B cell (primary cell): ENCODE measurements around the gene HABP2.

Source experiments
- EZH2 ChIP-seq: IDR thresholded peaks from 2 replicates; pipeline ENCODE4 v1.6.1; 2012; ENCODE audit warnings: borderline replicate concordance, low read depth, mild to moderate bottlenecking, moderate library complexity, low read length; ENCODE audit not compliant: insufficient read depth, poor library complexity, severe bottlenecking
- TF ChIP-seq, protein P1 (sequence below): fragments of 200-600 bp; IDR thresholded peaks from one replicate; pipeline ENCODE4 v1.8.0; 2022; ENCODE audit warnings: antibody characterized with exemption, mild to moderate bottlenecking

DNA sequence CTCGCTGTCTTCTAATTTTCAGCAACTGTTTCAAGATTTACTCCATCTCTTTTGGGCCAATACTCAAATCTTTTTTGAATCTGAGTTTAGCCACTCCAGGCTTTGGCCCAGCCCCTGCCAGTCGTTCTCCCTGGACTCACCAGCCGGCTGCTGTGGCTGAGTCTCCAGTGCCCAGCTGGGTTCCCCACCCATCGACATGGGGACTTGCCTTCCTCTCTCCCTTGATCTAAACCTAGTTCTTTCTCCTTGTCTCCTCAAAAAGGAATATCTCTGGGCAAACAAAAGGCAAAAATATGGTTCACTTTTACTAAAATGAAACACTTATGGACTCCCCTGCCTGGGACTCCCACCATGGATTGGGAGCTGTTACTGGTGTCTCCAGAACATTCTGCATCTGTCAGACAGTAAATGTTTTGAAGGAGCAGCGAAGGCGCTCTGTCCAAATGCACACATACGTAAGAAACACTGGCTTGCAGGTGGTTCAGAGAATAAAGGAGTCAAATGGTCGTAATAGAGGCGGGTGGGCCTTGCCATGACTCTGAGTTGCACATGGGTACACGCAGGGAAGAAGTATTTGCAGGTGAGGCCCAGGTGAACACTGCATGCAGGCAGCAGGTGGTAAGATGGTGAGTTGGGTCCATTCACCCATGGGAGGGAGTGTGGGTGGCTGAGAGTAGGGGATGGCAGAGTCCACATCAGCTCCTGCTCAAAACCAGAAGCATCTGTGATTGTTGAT, 35.5 kb upstream of the HABP2 start:
- TF ChIP-seq, protein P1, sequence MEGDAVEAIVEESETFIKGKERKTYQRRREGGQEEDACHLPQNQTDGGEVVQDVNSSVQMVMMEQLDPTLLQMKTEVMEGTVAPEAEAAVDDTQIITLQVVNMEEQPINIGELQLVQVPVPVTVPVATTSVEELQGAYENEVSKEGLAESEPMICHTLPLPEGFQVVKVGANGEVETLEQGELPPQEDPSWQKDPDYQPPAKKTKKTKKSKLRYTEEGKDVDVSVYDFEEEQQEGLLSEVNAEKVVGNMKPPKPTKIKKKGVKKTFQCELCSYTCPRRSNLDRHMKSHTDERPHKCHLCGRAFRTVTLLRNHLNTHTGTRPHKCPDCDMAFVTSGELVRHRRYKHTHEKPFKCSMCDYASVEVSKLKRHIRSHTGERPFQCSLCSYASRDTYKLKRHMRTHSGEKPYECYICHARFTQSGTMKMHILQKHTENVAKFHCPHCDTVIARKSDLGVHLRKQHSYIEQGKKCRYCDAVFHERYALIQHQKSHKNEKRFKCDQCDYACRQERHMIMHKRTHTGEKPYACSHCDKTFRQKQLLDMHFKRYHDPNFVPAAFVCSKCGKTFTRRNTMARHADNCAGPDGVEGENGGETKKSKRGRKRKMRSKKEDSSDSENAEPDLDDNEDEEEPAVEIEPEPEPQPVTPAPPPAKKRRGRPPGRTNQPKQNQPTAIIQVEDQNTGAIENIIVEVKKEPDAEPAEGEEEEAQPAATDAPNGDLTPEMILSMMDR: no peak
- TF ChIP-seq EZH2: no peak
